LNCaP clone FGC (cell line): ENCODE results near the gene MFAP3.
A peak's percentile ranks its signal among the peaks of the same experiment; 100 is the strongest.

ENCODE experiments used
- DNase-seq: peaks from one replicate; pipeline ENCODE4 v3.0.0-alpha.2; 2011; ENCODE audit warnings: low read depth
- H3K4me3 ChIP-seq: 2 replicates; pipeline ENCODE4 v1.5.1; 2011; ENCODE audit warnings: mild to moderate bottlenecking, low read depth, low read length, control low read depth
- CTCF ChIP-seq: IDR thresholded peaks from 2 replicates; pipeline ENCODE4 v1.5.1; 2012; ENCODE audit warnings: mild to moderate bottlenecking; ENCODE audit not compliant: control insufficient read depth, insufficient read depth; ENCODE audit errors: extremely low read depth

MFAP3 gene

GRCh38 chr5:154038707-154039457 lies at the start of gene MFAP3, which contains the start of gene FAM114A2:
TSS of gene MFAP3 (plus strand) at chr5:154038967. CDS start at chr5:154049723, 10,756 bp downstream.
TSS of gene FAM114A2 (minus strand) at chr5:154038910. CDS start at chr5:154034953, 3,957 bp downstream.
- H3K4me3 ChIP-seq = peak within 1 kb of the TSS; percentile 98
- DNase-seq = peak; percentile 72
- no peak for TF ChIP-seq CTCF

DNA sequence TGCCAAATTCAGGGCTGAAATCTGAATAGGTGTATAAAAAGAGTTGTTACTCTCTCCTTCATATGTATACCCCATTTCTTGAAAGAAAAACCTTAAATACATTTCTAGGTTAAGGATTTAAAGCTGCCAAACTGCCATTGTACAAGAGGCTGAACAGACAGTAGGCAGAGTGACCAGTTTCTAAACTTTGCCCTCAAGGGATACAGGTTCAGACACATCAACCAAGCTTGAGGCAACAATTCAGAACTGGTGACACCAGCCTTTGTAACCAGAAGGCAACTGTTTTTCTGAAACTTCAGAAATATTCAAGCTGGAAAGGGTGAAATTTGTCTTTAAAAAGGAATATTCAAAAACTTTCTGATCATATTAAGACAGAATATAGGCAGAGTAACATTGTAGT lies 47.6 kb upstream of the MFAP3 start:
- TF ChIP-seq CTCF = no peak
- no peak for DNase-seq
- no peak overlapping the region for H3K4me3 ChIP-seq

GRCh38 chr5:153998010-153998409 lies 40.8 kb upstream of the MFAP3 start:
- no peak for TF ChIP-seq CTCF

GRCh38 chr5:153998768-153999167 lies 40.0 kb upstream of the MFAP3 start:
- no peak overlapping the region for H3K4me3 ChIP-seq
- no peak for DNase-seq
- TF ChIP-seq CTCF = no peak

More at GRCh38 chr5:153998010-153998409, 40.8 kb upstream of the MFAP3 start:
- H3K4me3 ChIP-seq = no peak overlapping the region
- DNase-seq = no peak

GRCh38 chr5:153999995-154000394 lies 38.8 kb upstream of the MFAP3 start:
- TF ChIP-seq CTCF = no peak
- no peak for DNase-seq
- H3K4me3 ChIP-seq = no peak overlapping the region

DNA sequence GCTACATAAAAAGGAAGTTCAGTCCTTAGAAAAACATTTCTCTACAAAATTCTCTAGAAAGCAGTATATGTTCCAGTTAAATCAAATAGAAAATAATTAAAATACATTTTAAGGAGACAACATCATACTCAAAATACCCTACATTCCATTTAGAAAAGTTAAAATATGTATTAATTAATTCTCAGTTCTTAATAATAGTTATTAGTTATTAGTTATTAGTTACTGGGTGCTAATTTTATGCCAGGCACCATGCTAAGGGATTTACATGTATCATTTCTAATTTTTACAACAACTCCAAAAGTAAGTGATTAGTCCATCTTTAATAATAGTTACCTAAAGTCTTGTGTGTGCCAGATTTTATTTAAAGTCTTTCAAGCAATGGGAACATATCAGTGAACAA lies 38.1 kb upstream of the MFAP3 start:
- TF ChIP-seq CTCF = no peak
- no peak overlapping the region for H3K4me3 ChIP-seq
- no peak for DNase-seq

- no peak for DNase-seq
These were observed 36.7 kb upstream of the MFAP3 start for GRCh38 chr5:154002093-154002492.

More at GRCh38 chr5:154002093-154002492, 36.7 kb upstream of the MFAP3 start:
- TF ChIP-seq CTCF = no peak
- no peak overlapping the region for H3K4me3 ChIP-seq
